CD4-positive, alpha-beta T cell (primary cell): ENCODE results near the gene TUB. TPM values are rescaled to one million over a fixed set of nuclear protein-coding genes. Genes with fewer than 3 reads are reported as not detected.

ENCODE experiments used
- ATAC-seq: fragments of 200-7000 bp; cut with Tn5 transposase; one replicate; pipeline ENCODE4 v1.10.0; 2022; ENCODE audit warnings: mild to moderate bottlenecking; ENCODE audit not compliant: poor library complexity
- CTCF ChIA-PET: fragments of 350-600 bp; sonication (Branson Sonifier 250); formaldehyde crosslinking; loops from one replicate; lab custom pipeline; 2021; ENCODE audit warnings: antibody characterized with exemption, inconsistent platforms; lab: Charles Lee
- POLR2A ChIA-PET: fragments of 350-600 bp; sonication (Branson Sonifier 250); formaldehyde crosslinking; loops from one replicate; lab custom pipeline; 2021; ENCODE audit warnings: antibody characterized with exemption, inconsistent platforms; lab: Charles Lee
- DNase-seq, 14 experiments: peaks; one replicate each; pipeline ENCODE4 v3.0.0-alpha.2; 2013 to 2020; ENCODE audit warnings: mixed read lengths in 2 of 14
- H3K27ac ChIP-seq, 2 donors: one replicate each; pipeline versions ENCODE4 v1.5.1 to v1.7.0; 2013; ENCODE audit warnings: low read length in 2 of 2, low read depth in 1 of 2, mild to moderate bottlenecking in 1 of 2
- H3K27me3 ChIP-seq, 2 experiments: 1 replicate in 1 of 2; 2 replicates in 1 of 2; pipeline versions ENCODE4 v1.6.1 to v1.7.0; 2013; ENCODE audit warnings: low read length in 2 of 2, control low read depth in 1 of 2, mild to moderate bottlenecking in 1 of 2, moderate library complexity in 1 of 2; ENCODE audit not compliant: insufficient read depth in 2 of 2, control insufficient read depth in 1 of 2
- H3K36me3 ChIP-seq: one replicate; pipeline ENCODE4 v1.6.1; 2013; ENCODE audit warnings: low read length, control low read depth; ENCODE audit not compliant: insufficient read depth
- H3K4me1 ChIP-seq: one replicate; pipeline ENCODE4 v1.6.1; 2013; ENCODE audit warnings: low read length, control low read depth; ENCODE audit not compliant: insufficient read depth
- H3K4me3 ChIP-seq: one replicate; pipeline ENCODE4 v1.5.1; 2013; ENCODE audit warnings: mild to moderate bottlenecking, low read length, moderate library complexity
- H3K9me3 ChIP-seq, 2 experiments: 1 replicate in 1 of 2; 2 replicates in 1 of 2; pipeline versions ENCODE4 v1.6.1 to v1.7.0; 2013; ENCODE audit warnings: low read length in 2 of 2, mild to moderate bottlenecking in 2 of 2, control low read depth in 1 of 2, moderate library complexity in 1 of 2; ENCODE audit not compliant: control insufficient read depth in 1 of 2, insufficient read depth in 1 of 2
- H3K27ac Mint-ChIP-seq: one replicate; pipeline ENCODE4 v1.8.0; 2020; ENCODE audit warnings: mixed read lengths
- H3K27me3 Mint-ChIP-seq: one replicate; pipeline ENCODE4 v1.8.0; 2021; ENCODE audit warnings: mixed read lengths
- H3K36me3 Mint-ChIP-seq: one replicate; pipeline ENCODE4 v1.8.0; 2021; ENCODE audit warnings: low read depth, mixed read lengths
- H3K4me1 Mint-ChIP-seq: one replicate; pipeline ENCODE4 v1.8.0; 2021; ENCODE audit warnings: low read depth, mixed read lengths
- H3K4me3 Mint-ChIP-seq: one replicate; pipeline ENCODE4 v1.8.0; 2020; ENCODE audit warnings: mild to moderate bottlenecking, mixed read lengths
- H3K9me3 Mint-ChIP-seq: one replicate; pipeline ENCODE4 v1.8.0; 2020; ENCODE audit warnings: mixed read lengths
- CTCF ChIP-seq: fragments of 200-600 bp; IDR thresholded peaks from one replicate; pipeline ENCODE4 v1.8.0; 2022; ENCODE audit warnings: antibody characterized with exemption, mild to moderate bottlenecking
- intact Hi-C, 2 experiments: fragments of 100-400 bp; cut with DNase I in 1 of 2; cut with micrococcal nuclease in 1 of 2; formaldehyde crosslinking; loops; one replicate each; pipeline versions ENCODE4 v1.15.1 to v1.9.0; 2023 to 2025; cut with DNase I, micrococcal nuclease
- total RNA-seq, 174 experiments: library from RNA in 2 of 174; stranded (reverse) in 2 of 174; gene quantifications; one replicate each; pipeline ENCODE4 v1.2.3 and lab custom pipeline; 2021 to 2026

The TUB gene
- total RNA-seq, 2 experiments from 2014 or later = 0.08 TPM; not detected in 1

GRCh38 chr11:8071616-8072581 is 9.1 kb upstream of the TUB start:
- ATAC-seq = no peak
- Histone ChIP-seq H3K4me1 (no peaks in the 10 kb centered on the region), H3K36me3 (no peaks in the 10 kb centered on the region), H3K27me3 (peaks cover 0 to 4% of the 10 kb centered on the region in 2 experiments), H3K27ac (no peak overlapping the region), H3K4me3 (no peak overlapping the region), H3K9me3 (no peaks in the 10 kb centered on the region)
- no peaks in the 10 kb centered on the region for H3K9me3 Mint-ChIP-seq
- TF ChIP-seq CTCF = no peak
- ChIA-PET POLR2A (no interaction called here), CTCF (no interaction called here)
- H3K27me3 Mint-ChIP-seq = peaks cover 23% of the 10 kb centered on the region
- no peaks in the 10 kb centered on the region for H3K4me1 Mint-ChIP-seq
- no peak overlapping the region for H3K27ac Mint-ChIP-seq
- intact Hi-C loops = no loop called here
- no peaks in the 10 kb centered on the region for H3K36me3 Mint-ChIP-seq
- no peak overlapping the region for H3K4me3 Mint-ChIP-seq
- DNase-seq = no peak

- intact Hi-C loops = no loop called here
- no peak overlapping the region for H3K27ac Mint-ChIP-seq
- ChIA-PET CTCF (no interaction called here), POLR2A (no interaction called here)
- H3K4me1 ChIP-seq = no peaks in the 10 kb centered on the region
- TF ChIP-seq CTCF = no peak
- no peaks in the 10 kb centered on the region for H3K4me1 Mint-ChIP-seq
- H3K27me3 ChIP-seq = peaks cover 4 to 8% of the 10 kb centered on the region in 2 experiments
- peaks cover 0 to 4% of the 10 kb centered on the region in 2 experiments for H3K9me3 ChIP-seq
- H3K27me3 Mint-ChIP-seq = peaks cover 30% of the 10 kb centered on the region
- no peaks in the 10 kb centered on the region for H3K36me3 Mint-ChIP-seq
- H3K4me3 Mint-ChIP-seq = no peak overlapping the region
- DNase-seq = no peak
- no peaks in the 10 kb centered on the region for H3K36me3 ChIP-seq
- H3K4me3 ChIP-seq = no peak overlapping the region
- no peaks in the 10 kb centered on the region for H3K9me3 Mint-ChIP-seq
- no peak overlapping the region for H3K27ac ChIP-seq
- ATAC-seq = no peak
Measured at GRCh38 chr11:8075119-8075726, 5.8 kb upstream of the TUB start.

- TF ChIP-seq CTCF = no peak
- Histone ChIP-seq H3K4me3 (no peak overlapping the region), H3K4me1 (peaks cover 10% of the 10 kb centered on the region), H3K36me3 (no peaks in the 10 kb centered on the region), H3K9me3 (peaks cover 0 to 4% of the 10 kb centered on the region in 2 experiments), H3K27ac (no peak overlapping the region), H3K27me3 (peaks cover 28 to 32% of the 10 kb centered on the region in 2 experiments)
- Mint-ChIP-seq H3K36me3 (no peaks in the 10 kb centered on the region), H3K27me3 (peaks cover 50% of the 10 kb centered on the region), H3K27ac (no peak overlapping the region), H3K4me1 (peaks cover 4% of the 10 kb centered on the region), H3K9me3 (no peaks in the 10 kb centered on the region), H3K4me3 (no peak overlapping the region)
- intact Hi-C loops = no loop called here
- CTCF ChIA-PET = no interaction called here
- DNase-seq (no peak), ATAC-seq (no peak)
- POLR2A ChIA-PET = no interaction called here
Measured at GRCh38 chr11:8079111-8079675, 1.8 kb upstream of the TUB start.
